Epithelial cell of esophagus (primary cell): Measurements from ENCODE around the gene ACBD6.

ENCODE experiments used
- DNase-seq: peaks from one replicate; pipeline ENCODE4 v3.0.0; 2010; ENCODE audit warnings: low read depth
- H3K4me3 ChIP-seq: 2 replicates; pipeline ENCODE4 v1.5.1; 2011; ENCODE audit warnings: mild to moderate bottlenecking, low read length, control low read depth
- CTCF ChIP-seq: IDR thresholded peaks from 2 replicates; pipeline ENCODE4 v1.5.1; 2011; ENCODE audit warnings: low read depth, mild to moderate bottlenecking, low read length, control low read depth, inconsistent platforms; ENCODE audit not compliant: insufficient read depth; ENCODE audit errors: missing control alignments

The ACBD6 gene

GRCh38 chr1:180402551-180402950 lies 99.8 kb downstream of the ACBD6 start:
- H3K4me3 ChIP-seq, result no peak overlapping the region
- TF ChIP-seq CTCF, result no peak
- DNase-seq, result no peak

GRCh38 chr1:180402001-180402400 lies 100.4 kb downstream of the ACBD6 start:
- no peak for TF ChIP-seq CTCF
- no peak for DNase-seq
- no peak overlapping the region for H3K4me3 ChIP-seq

GRCh38 chr1:180397175-180397574 lies 105.2 kb downstream of the ACBD6 start:
- DNase-seq, result no peak
- H3K4me3 ChIP-seq, result no peak overlapping the region
- TF ChIP-seq CTCF, result no peak

- TF ChIP-seq CTCF, result no peak
- DNase-seq, result no peak
- H3K4me3 ChIP-seq, result no peak overlapping the region
Measured at GRCh38 chr1:180392427-180393145, 109.8 kb downstream of the ACBD6 start.

GRCh38 chr1:180392020-180392419 lies 110.4 kb downstream of the ACBD6 start:
- H3K4me3 ChIP-seq, result no peak overlapping the region
- no peak for TF ChIP-seq CTCF
- DNase-seq, result no peak

GRCh38 chr1:180387413-180387812 lies 115.0 kb downstream of the ACBD6 start:
- TF ChIP-seq CTCF, result no peak
- no peak for DNase-seq
- H3K4me3 ChIP-seq, result no peak overlapping the region

GRCh38 chr1:180386745-180387367 lies 115.5 kb downstream of the ACBD6 start:
- no peak for DNase-seq
- no peak for TF ChIP-seq CTCF
- no peak overlapping the region for H3K4me3 ChIP-seq
